Esophagus muscularis mucosa (tissue), 4 donors: ENCODE data around the gene AP2A1. TPM values are rescaled to one million over a fixed set of nuclear protein-coding genes. Genes with fewer than 3 reads are reported as not detected.

Experiments
- DNase-seq: peaks from one replicate; pipeline ENCODE4 v3.0.0-alpha.2; 2017; ENCODE audit errors: extremely low spot score
- H3K27ac ChIP-seq, 4 donors: fragments of 200-600 bp; sonication (generic); replicated peaks in 1 of 4; 1 replicate in 3 of 4; 2 replicates in 1 of 4; pipeline ENCODE4 v1.5.1; 2016 to 2019; ENCODE audit warnings: mild to moderate bottlenecking in 1 of 4
- H3K27me3 ChIP-seq, 4 donors: fragments of 200-600 bp; sonication (generic); one replicate each; pipeline versions ENCODE4 v1.5.1 to v1.6.0; 2016 to 2019
- H3K36me3 ChIP-seq, 4 donors: fragments of 200-600 bp; sonication (generic); one replicate each; pipeline ENCODE4 v1.5.1; 2016 to 2019
- H3K4me1 ChIP-seq, 4 donors: fragments of 200-600 bp; sonication (generic); one replicate each; pipeline ENCODE4 v1.5.1; 2016 to 2019
- H3K4me3 ChIP-seq, 4 donors: fragments of 200-600 bp; sonication (generic); 1 replicate in 2 of 4; 2 replicates in 2 of 4; pipeline ENCODE4 v1.5.1; 2016 to 2019; ENCODE audit warnings: mild to moderate bottlenecking in 4 of 4, moderate library complexity in 1 of 4
- H3K9me3 ChIP-seq, 4 donors: fragments of 200-600 bp; sonication (generic); 1 replicate in 3 of 4; 2 replicates in 1 of 4; pipeline ENCODE4 v1.5.1; 2016 to 2019
- CTCF ChIP-seq, 3 experiments: fragments of 200-600 bp in 2 of 3; fragments of 450-650 bp in 1 of 3; sonication (generic) in 2 of 3; IDR thresholded peaks; one replicate each; pipeline ENCODE4 v1.5.1; 2017 to 2019; ENCODE audit warnings: antibody characterized with exemption in 3 of 3, mild to moderate bottlenecking in 2 of 3, moderate library complexity in 1 of 3
- EP300 ChIP-seq: sonication (generic); formaldehyde crosslinking; IDR thresholded peaks from one replicate; pipeline ENCODE4 v1.6.1; 2017; ENCODE audit warnings: antibody characterized with exemption
- POLR2A ChIP-seq: fragments of 450-650 bp; IDR thresholded peaks from one replicate; pipeline ENCODE4 v1.6.1; 2017; ENCODE audit warnings: antibody characterized with exemption, moderate library complexity, mild to moderate bottlenecking, low read depth
- POLR2AphosphoS5 ChIP-seq, 2 donors: sonication (generic); formaldehyde crosslinking; IDR thresholded peaks; one replicate each; pipeline ENCODE4 v1.6.1; 2017; ENCODE audit warnings: antibody characterized with exemption in 2 of 2
- WGBS: methylation state at CpG from one replicate; pipeline ENCODE4 v1.1.5; 2018; 5-methylcytosine and 5-hydroxymethylcytosine counted together
- intact Hi-C: fragments of 100-400 bp; cut with DNase I; formaldehyde crosslinking; loops from one replicate; pipeline ENCODE4 v1.15.1; 2023
- total RNA-seq, 4 donors: library from RNA; depleted of rRNA; stranded (reverse); fragments of >200 nt; gene quantifications; one replicate each; pipeline versions ENCODE4 v1.1.0 to v1.2.1, GENCODE V29; 2016

The AP2A1 gene
- total RNA-seq, 4 donors from 2014 or later, result 56.9 to 114 (median 87.8) TPM

- no peak for TF ChIP-seq EP300
- no peak for TF ChIP-seq POLR2AphosphoS5 (IDR thresholded peaks at IDR 0.05)
- no peak for TF ChIP-seq POLR2A
- TF ChIP-seq CTCF (IDR thresholded peaks at IDR 0.05), result no peak
- DNase-seq, result no peak
- H3K4me3 ChIP-seq, result no peak overlapping the region
- no peak overlapping the region for H3K27ac ChIP-seq
- no peaks in the 10 kb centered on the region for H3K27me3 ChIP-seq
- H3K36me3 ChIP-seq, result no peaks in the 10 kb centered on the region
- intact Hi-C loops, result no loop called here
- peaks cover 5 to 10% (median 7%) of the 10 kb centered on the region in 4 donors for H3K4me1 ChIP-seq
- 84% methylated on average over 5 of the region's 5 CpGs for WGBS
- H3K9me3 ChIP-seq, result no peaks in the 10 kb centered on the region
Observed at GRCh38 chr19:49846408-49846807, 79.6 kb downstream of the AP2A1 start.

- 86% methylated on average over 10 of the region's 10 CpGs for WGBS
- no peaks in the 10 kb centered on the region for H3K9me3 ChIP-seq
- H3K4me1 ChIP-seq, result peaks cover 19 to 26% (median 21%) of the 10 kb centered on the region in 4 donors
- intact Hi-C loops, result no loop called here
- H3K27me3 ChIP-seq, result no peaks in the 10 kb centered on the region
- H3K4me3 ChIP-seq, result no peak overlapping the region
- no peaks in the 10 kb centered on the region for H3K36me3 ChIP-seq
- no peak for DNase-seq
- no peak overlapping the region for H3K27ac ChIP-seq
- TF ChIP-seq POLR2AphosphoS5 (IDR thresholded peaks at IDR 0.05), result no peak
- TF ChIP-seq CTCF (IDR thresholded peaks at IDR 0.05), result no peak
- TF ChIP-seq EP300, result no peak
- no peak for TF ChIP-seq POLR2A
Observed at GRCh38 chr19:49847731-49848696, 81.2 kb downstream of the AP2A1 start.

GRCh38 chr19:49848938-49849337 lies 82.1 kb downstream of the AP2A1 start:
- Histone ChIP-seq H3K4me3 (no peak overlapping the region), H3K27ac (no peak overlapping the region), H3K36me3 (no peaks in the 10 kb centered on the region), H3K27me3 (no peaks in the 10 kb centered on the region), H3K4me1 (peaks cover 27 to 35% (median 30%) of the 10 kb centered on the region in 4 donors), H3K9me3 (no peaks in the 10 kb centered on the region)
- no peak for DNase-seq
- intact Hi-C loops, result no loop called here
- TF ChIP-seq EP300 (no peak), CTCF (IDR thresholded peaks at IDR 0.05) (no peak), POLR2A (no peak), POLR2AphosphoS5 (IDR thresholded peaks at IDR 0.05) (no peak)
- 94% methylated on average over 3 of the region's 3 CpGs for WGBS

GRCh38 chr19:49849433-49850220 lies 82.8 kb downstream of the AP2A1 start:
- intact Hi-C loops, result loop anchor here (5.0 kb wide), 1 partner anchor 32 kb away; the partner anchor contains the start of gene MED25
- Histone ChIP-seq H3K4me3 (peak overlapping the region; percentile 84 to 97 (median 86)), H3K36me3 (peaks cover 0 to 6% (median 5%) of the 10 kb centered on the region in 4 donors), H3K27me3 (no peaks in the 10 kb centered on the region), H3K27ac (peak overlapping the region; percentile 96 to 100 (median 98)), H3K9me3 (no peaks in the 10 kb centered on the region), H3K4me1 (peaks cover 27 to 42% (median 36%) of the 10 kb centered on the region in 4 donors)
- no peak for DNase-seq
- WGBS, result 89% methylated on average over 13 of the region's 15 CpGs
- TF ChIP-seq POLR2AphosphoS5 (IDR thresholded peaks at IDR 0.05) (no peak), POLR2A (no peak), CTCF (IDR thresholded peaks at IDR 0.05) (no peak), EP300 (no peak)
